A549 treated with CORT108297 at 1 μM for 4 hours (cell line): Measurements from ENCODE around the gene CENPVL3. TPM values are rescaled to one million over a fixed set of nuclear protein-coding genes. Genes with fewer than 3 reads are reported as not detected.

Source experiments
- total RNA-seq: library from RNA; stranded (reverse); fragments of 200-300 nt; extraction: Qiagen RNA extraction; gene quantifications from 5 replicates; pipeline ENCODE4 v1.2.3, GENCODE V29; 2022

CENPVL3 gene
- total RNA-seq = 0.06 to 0.20 TPM (median 0.15 TPM) in 5 replicates

DNA sequence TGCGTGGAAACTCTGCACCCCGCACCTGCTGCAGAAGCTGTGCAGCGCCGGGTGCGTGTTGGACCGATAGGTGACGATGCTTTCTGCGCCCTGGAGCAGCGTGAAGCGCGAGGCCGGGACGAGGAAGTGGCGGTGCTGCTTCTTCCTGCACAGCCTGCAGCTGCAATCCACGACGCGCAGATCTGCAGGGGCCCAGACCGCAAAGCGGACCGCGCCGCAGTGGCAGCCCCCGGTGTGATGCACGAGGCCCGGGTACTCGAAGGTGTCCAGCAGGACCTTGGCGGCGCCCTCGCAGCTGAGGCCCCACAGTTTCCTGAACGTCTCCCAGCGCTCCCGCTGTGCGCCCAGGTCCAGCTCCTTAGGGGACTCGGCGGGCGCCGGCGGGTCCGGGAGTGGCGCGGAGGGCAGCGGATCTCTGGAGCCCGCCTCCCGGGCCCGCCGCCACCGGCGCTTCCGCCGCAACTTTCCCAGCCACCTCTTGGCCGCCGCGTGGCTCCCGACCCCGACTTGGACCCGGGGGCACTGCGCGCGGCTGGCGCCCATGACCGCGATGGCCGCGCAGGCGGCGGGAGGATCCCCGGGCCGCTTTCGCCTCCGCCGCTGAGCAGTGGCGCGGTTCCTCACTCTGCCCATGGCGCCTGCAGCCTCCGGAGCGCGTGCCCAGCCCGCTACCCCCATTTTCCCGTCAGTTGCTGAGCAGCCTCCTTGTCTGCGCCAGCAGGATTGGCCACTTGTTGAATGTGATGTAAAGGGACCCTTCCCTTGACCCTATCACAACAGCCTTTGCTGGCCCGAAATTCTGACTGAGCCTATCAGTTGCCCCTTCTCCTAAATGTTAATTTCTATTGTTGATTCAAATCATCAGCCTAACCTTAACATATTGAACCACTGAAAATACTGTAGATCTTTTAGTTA lies at the start of gene CENPVL3:
Gene CENPVL3, minus strand, starts transcription at position 672 of the 915 bp plus-strand sequence. Its CDS starts 39 bp downstream, at position 633.

Other genes starting within 250 kb of the CENPVL3 start
- gene NUDT11, start 122.3 kb downstream of the CENPVL3 start, total RNA-seq = 2.8 to 3.8 TPM (median 3.4 TPM) in 5 replicates
- gene CENPVL2, start 63.9 kb upstream of the CENPVL3 start, total RNA-seq = not detected in 5 replicates
- gene CENPVL1, start 91.6 kb upstream of the CENPVL3 start, total RNA-seq = not detected in 5 replicates
- gene GSPT2, start 124.5 kb upstream of the CENPVL3 start, total RNA-seq = 7.7 to 10.9 TPM (median 8.5 TPM) in 5 replicates